Measurements from ENCODE around the gene ZEB1.
"Not testable (repeated sequence)": the region's sequence is repeated elsewhere in the genome, so short reads cannot be mapped to it uniquely, and the experiment has no call there.

ZEB1 gene

GRCh38 chr10:31515116-31515515 is 196.1 kb downstream of the ZEB1 start:
- DNase-seq: no peak

GRCh38 chr10:31515819-31516402 is 196.9 kb downstream of the ZEB1 start:
- DNase-seq: peak; percentile 11

- DNase-seq: no peak
These were observed 202.2 kb downstream of the ZEB1 start for GRCh38 chr10:31520986-31521831.

GRCh38 chr10:31522820-31523219 is 203.8 kb downstream of the ZEB1 start:
- DNase-seq: no peak

- no peak for DNase-seq
These were observed 205.4 kb downstream of the ZEB1 start for GRCh38 chr10:31524460-31524859.

- DNase-seq: no peak
These were observed 207.2 kb downstream of the ZEB1 start for GRCh38 chr10:31526178-31526577.

GRCh38 chr10:31526681-31527080 is 207.7 kb downstream of the ZEB1 start:
- DNase-seq: peak; percentile 33

GRCh38 chr10:31528831-31529230 is 209.8 kb downstream of the ZEB1 start:
- no peak for DNase-seq

GRCh38 chr10:31536302-31536701 is 217.3 kb downstream of the ZEB1 start:
- peak; percentile 10 for DNase-seq

- no peak for DNase-seq
These were observed 230.9 kb downstream of the ZEB1 start for GRCh38 chr10:31549896-31550295.

GRCh38 chr10:31554556-31554955 is 235.5 kb downstream of the ZEB1 start:
- DNase-seq: peak; percentile 69

- no peak for DNase-seq
These were observed 238.8 kb downstream of the ZEB1 start for GRCh38 chr10:31557854-31558253.

GRCh38 chr10:31568252-31568861 is 249.3 kb downstream of the ZEB1 start:
- not testable (repeated sequence) for DNase-seq

GRCh38 chr10:31574577-31574976 is 255.6 kb downstream of the ZEB1 start:
- no peak for DNase-seq

- DNase-seq: no peak
These were observed 259.3 kb downstream of the ZEB1 start for GRCh38 chr10:31578181-31578852.

GRCh38 chr10:31578951-31579350 is 259.9 kb downstream of the ZEB1 start:
- no peak for DNase-seq

Measured in fibroblast of upper back skin (primary cell).